ENCODE data around the gene UTP11. TPM values are rescaled to one million over a fixed set of nuclear protein-coding genes. Genes with fewer than 3 reads are reported as not detected.

UTP11 gene
- total RNA-seq, 1 donor from 2014 or later: 106 TPM

- H3K4me3 Mint-ChIP-seq: no peak overlapping the region
- intact Hi-C loops (cut with micrococcal nuclease): no loop called here
Observed at GRCh38 chr1:38037221-38037939, 24.8 kb downstream of the UTP11 start.

GRCh38 chr1:38038861-38039260 is 26.3 kb downstream of the UTP11 start:
- H3K4me1 Mint-ChIP-seq (ENCODE audit: low read depth): no peaks in the 10 kb centered on the region
- peaks cover 25% of the 10 kb centered on the region for H3K27me3 Mint-ChIP-seq (ENCODE audit: insufficient read depth)
- intact Hi-C loops (cut with micrococcal nuclease): no loop called here
- DNase-seq (ENCODE audit: low spot score): no peak
- H3K4me3 Mint-ChIP-seq: no peak overlapping the region
- H3K36me3 Mint-ChIP-seq (ENCODE audit: low read depth): no peaks in the 10 kb centered on the region
- H3K9me3 Mint-ChIP-seq: no peaks in the 10 kb centered on the region
- H3K27ac Mint-ChIP-seq: no peak overlapping the region

More at GRCh38 chr1:38037221-38037939, 24.8 kb downstream of the UTP11 start:
- Mint-ChIP-seq H3K36me3 (ENCODE audit: low read depth) (no peaks in the 10 kb centered on the region), H3K9me3 (no peaks in the 10 kb centered on the region), H3K4me1 (ENCODE audit: low read depth) (no peaks in the 10 kb centered on the region), H3K27ac (no peak overlapping the region), H3K27me3 (ENCODE audit: insufficient read depth) (peaks cover 12% of the 10 kb centered on the region)
- no peak for DNase-seq (ENCODE audit: low spot score)

GRCh38 chr1:38039331-38040088 is 27.0 kb downstream of the UTP11 start:
- no peak for DNase-seq (ENCODE audit: low spot score)
- no peaks in the 10 kb centered on the region for H3K9me3 Mint-ChIP-seq
- no peaks in the 10 kb centered on the region for H3K36me3 Mint-ChIP-seq (ENCODE audit: low read depth)
- H3K4me3 Mint-ChIP-seq: no peak overlapping the region
- intact Hi-C loops (cut with micrococcal nuclease): loop anchor here (5.0 kb wide), 1 partner anchor 548 kb away; no protein-coding TSS in a partner anchor
- no peaks in the 10 kb centered on the region for H3K4me1 Mint-ChIP-seq (ENCODE audit: low read depth)
- H3K27ac Mint-ChIP-seq: no peak overlapping the region
- peaks cover 31% of the 10 kb centered on the region for H3K27me3 Mint-ChIP-seq (ENCODE audit: insufficient read depth)

GRCh38 chr1:38041936-38042834 is 29.7 kb downstream of the UTP11 start:
- no peaks in the 10 kb centered on the region for H3K36me3 Mint-ChIP-seq (ENCODE audit: low read depth)
- intact Hi-C loops (cut with micrococcal nuclease): loop anchor here (5.0 kb wide), 1 partner anchor 545 kb away; no protein-coding TSS in a partner anchor
- peaks cover 33% of the 10 kb centered on the region for H3K27me3 Mint-ChIP-seq (ENCODE audit: insufficient read depth)
- no peaks in the 10 kb centered on the region for H3K9me3 Mint-ChIP-seq
- no peak for DNase-seq (ENCODE audit: low spot score)
- no peaks in the 10 kb centered on the region for H3K4me1 Mint-ChIP-seq (ENCODE audit: low read depth)
- H3K4me3 Mint-ChIP-seq: no peak overlapping the region
- H3K27ac Mint-ChIP-seq: no peak overlapping the region

- Mint-ChIP-seq H3K4me1 (ENCODE audit: low read depth) (no peaks in the 10 kb centered on the region), H3K9me3 (no peaks in the 10 kb centered on the region), H3K4me3 (no peak overlapping the region), H3K27ac (no peak overlapping the region), H3K36me3 (ENCODE audit: low read depth) (no peaks in the 10 kb centered on the region), H3K27me3 (ENCODE audit: insufficient read depth) (peaks cover 42% of the 10 kb centered on the region)
- intact Hi-C loops (cut with micrococcal nuclease): loop anchor here (5.0 kb wide), 1 partner anchor 544 kb away; no protein-coding TSS in a partner anchor
- no peak for DNase-seq (ENCODE audit: low spot score)
Observed at GRCh38 chr1:38043036-38043747, 30.7 kb downstream of the UTP11 start.

GRCh38 chr1:38044221-38045215 is 32.0 kb downstream of the UTP11 start:
- H3K4me1 Mint-ChIP-seq (ENCODE audit: low read depth): no peaks in the 10 kb centered on the region
- peak overlapping the region; percentile 71 for H3K27ac Mint-ChIP-seq
- no peaks in the 10 kb centered on the region for H3K36me3 Mint-ChIP-seq (ENCODE audit: low read depth)
- intact Hi-C loops (cut with micrococcal nuclease): loop anchor here (2.0 to 5.0 kb wide), 2 partner anchors 543 to 772 kb away; no protein-coding TSS in a partner anchor
- peaks cover 50% of the 10 kb centered on the region for H3K27me3 Mint-ChIP-seq (ENCODE audit: insufficient read depth)
- H3K4me3 Mint-ChIP-seq: peak overlapping the region; percentile 73
- H3K9me3 Mint-ChIP-seq: no peaks in the 10 kb centered on the region
- DNase-seq (ENCODE audit: low spot score): no peak

GRCh38 chr1:38045401-38046332 is 33.1 kb downstream of the UTP11 start:
- no peak for DNase-seq (ENCODE audit: low spot score)
- intact Hi-C loops (cut with micrococcal nuclease): loop anchor here (2.0 kb wide), 1 partner anchor 771 kb away; no protein-coding TSS in a partner anchor
- no peaks in the 10 kb centered on the region for H3K4me1 Mint-ChIP-seq (ENCODE audit: low read depth)
- H3K27me3 Mint-ChIP-seq (ENCODE audit: insufficient read depth): peaks cover 50% of the 10 kb centered on the region
- no peaks in the 10 kb centered on the region for H3K36me3 Mint-ChIP-seq (ENCODE audit: low read depth)
- no peak overlapping the region for H3K27ac Mint-ChIP-seq
- peak overlapping the region; percentile 33 for H3K4me3 Mint-ChIP-seq
- H3K9me3 Mint-ChIP-seq: no peaks in the 10 kb centered on the region

- no peak for DNase-seq (ENCODE audit: low spot score)
- H3K27me3 Mint-ChIP-seq (ENCODE audit: insufficient read depth): peaks cover 44% of the 10 kb centered on the region
- intact Hi-C loops (cut with micrococcal nuclease): no loop called here
- H3K36me3 Mint-ChIP-seq (ENCODE audit: low read depth): no peaks in the 10 kb centered on the region
- H3K27ac Mint-ChIP-seq: no peak within 1 kb of the TSS
- H3K9me3 Mint-ChIP-seq: no peaks in the 10 kb centered on the region
- H3K4me3 Mint-ChIP-seq: peak within 1 kb of the TSS; percentile 84
- H3K4me1 Mint-ChIP-seq (ENCODE audit: low read depth): no peaks in the 10 kb centered on the region
Observed at GRCh38 chr1:38046333-38046883, 33.9 kb downstream of the UTP11 start, which contains the start of gene POU3F1. POU3F1 (minus strand) TSS chr1:38046793; CDS start chr1:38046743, 50 bp downstream.

GRCh38 chr1:38046884-38047602 is 34.5 kb downstream of the UTP11 start:
- DNase-seq (ENCODE audit: low spot score): peak; percentile 60
- Mint-ChIP-seq H3K4me1 (ENCODE audit: low read depth) (no peaks in the 10 kb centered on the region), H3K27me3 (ENCODE audit: insufficient read depth) (peaks cover 43% of the 10 kb centered on the region), H3K36me3 (ENCODE audit: low read depth) (no peaks in the 10 kb centered on the region), H3K27ac (no peak overlapping the region), H3K9me3 (no peaks in the 10 kb centered on the region), H3K4me3 (peak overlapping the region; percentile 84)
- intact Hi-C loops (cut with micrococcal nuclease): loop anchor here (1.0 kb wide), 1 partner anchor 19 kb away; no protein-coding TSS in a partner anchor

Measured in activated T-helper 1 cell treated with anti-CD3 and anti-CD28 coated beads, Interleukin-12 subunit alpha, Interleukin-12 subunit beta, Interleukin-2, Interleukin-4 antibody, amounts not matched to agents 30 ng/mL and 10 ng/mL and 1 ng/mL, durations not matched to agents 14 hours and 24 hours and 36 hours (primary cell).